Measurements from ENCODE around the gene AFF1.

The AFF1 gene

DNA sequence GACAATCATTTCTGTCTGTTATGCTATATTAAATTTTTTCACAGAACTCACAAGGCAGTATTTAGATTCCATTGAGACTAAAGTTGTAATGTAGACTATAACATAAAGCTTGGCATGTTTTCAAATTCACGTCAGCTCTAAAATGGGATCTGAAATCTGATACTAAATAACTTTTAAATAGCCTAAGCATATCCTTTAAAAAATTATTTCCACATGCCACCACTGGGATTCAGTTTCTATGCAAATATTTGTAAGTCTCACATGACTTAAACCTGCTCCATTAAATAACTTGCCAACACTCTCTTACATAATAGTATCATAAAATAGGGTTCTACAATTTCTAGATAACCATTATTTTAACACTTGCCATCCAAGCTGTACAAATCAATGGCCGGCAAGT is 253.2 kb downstream of the AFF1 start:
- Histone ChIP-seq H3K9ac (ENCODE audit: low read depth, low read length) (no peak overlapping the region), H3K9me3 (ENCODE audit: control insufficient read depth, insufficient read depth, low read length) (no peaks in the 10 kb centered on the region), H3K4me3 (ENCODE audit: low read depth, low read length) (no peak overlapping the region), H3K4me1 (ENCODE audit: control insufficient read depth, insufficient read depth, low read length) (no peaks in the 10 kb centered on the region), H3K27me3 (ENCODE audit: control insufficient read depth, insufficient read depth, low read length) (no peaks in the 10 kb centered on the region), H3K36me3 (ENCODE audit: control insufficient read depth, insufficient read depth, low read length) (no peaks in the 10 kb centered on the region)

DNA sequence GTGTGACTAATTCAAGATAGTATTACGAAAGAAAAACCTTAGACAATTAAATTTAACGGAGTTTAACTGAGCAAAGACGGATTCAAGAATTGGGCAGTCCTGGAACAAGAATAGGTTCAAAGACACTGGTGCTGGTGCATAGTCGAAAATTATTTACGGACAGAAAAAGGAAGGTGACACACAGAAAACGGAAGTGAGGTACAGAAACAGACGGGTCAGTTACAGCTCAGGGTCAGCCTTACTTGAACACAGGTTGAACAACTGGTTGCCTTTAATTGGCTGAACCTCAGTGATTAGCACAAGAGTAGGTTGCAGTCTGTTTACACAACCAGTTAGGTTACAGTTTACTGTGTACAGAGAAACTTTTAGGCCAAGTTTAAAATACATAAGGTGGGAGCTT is 254.1 kb downstream of the AFF1 start:
- Histone ChIP-seq H3K4me1 (ENCODE audit: control insufficient read depth, insufficient read depth, low read length) (no peaks in the 10 kb centered on the region), H3K4me3 (ENCODE audit: low read depth, low read length) (no peak overlapping the region), H3K27me3 (ENCODE audit: control insufficient read depth, insufficient read depth, low read length) (no peaks in the 10 kb centered on the region), H3K36me3 (ENCODE audit: control insufficient read depth, insufficient read depth, low read length) (no peaks in the 10 kb centered on the region), H3K9ac (ENCODE audit: low read depth, low read length) (no peak overlapping the region), H3K9me3 (ENCODE audit: control insufficient read depth, insufficient read depth, low read length) (no peaks in the 10 kb centered on the region)

Data from iPS-15b (cell line).